ENCODE results near the gene FATE1.

- TF ChIP-seq CTCF (IDR thresholded peaks at IDR 0.05; ENCODE audit: borderline replicate concordance, extremely low read depth, low read length, poor library complexity, severe bottlenecking) (no peak), EZH2 (IDR thresholded peaks at IDR 0.05; ENCODE audit: borderline replicate concordance, low read depth, low read length, severe bottlenecking) (no peak)
Measured at GRCh38 chrX:151715752-151716151, at the start of gene FATE1.
